GM21423 (cell line): Measurements from ENCODE around the gene KLK7.

Experiments used
- ATAC-seq: cut with Tn5 transposase; IDR thresholded peaks from one replicate; pipeline ENCODE4 v1.9.1; 2021; ENCODE audit warnings: mild to moderate bottlenecking, moderate library complexity; ENCODE audit not compliant: unreplicated experiment

The KLK7 gene

GRCh38 chr19:50983625-50984292, at the start of gene KLK7:
TSS of gene KLK7 (minus strand) at chr19:50983917. CDS start at chr19:50982399, 1,518 bp downstream.
- no peak for ATAC-seq

- ATAC-seq, result no peak
Observed at GRCh38 chr19:51031880-51032225, 48.1 kb upstream of the KLK7 start.

- no peak for ATAC-seq
Observed at GRCh38 chr19:51031220-51031879, 47.6 kb upstream of the KLK7 start.

GRCh38 chr19:51030631-51031030, 46.9 kb upstream of the KLK7 start:
- no peak for ATAC-seq

GRCh38 chr19:51029718-51030117, 46.0 kb upstream of the KLK7 start:
- no peak for ATAC-seq

- ATAC-seq, result no peak
Observed at GRCh38 chr19:51027873-51028272, 44.2 kb upstream of the KLK7 start.

- ATAC-seq, result no peak
Observed at GRCh38 chr19:51027126-51027806, 43.5 kb upstream of the KLK7 start.

- ATAC-seq, result no peak
Observed at GRCh38 chr19:51026554-51026831, 42.8 kb upstream of the KLK7 start, which contains the start of gene KLK11. TSS of gene KLK11 (minus strand) at chr19:51026616. CDS start at chr19:51025631, 985 bp downstream.

- no peak for ATAC-seq
Observed at GRCh38 chr19:51025809-51026553, 42.3 kb upstream of the KLK7 start.

- no peak for ATAC-seq
Observed at GRCh38 chr19:51025401-51025800, 41.7 kb upstream of the KLK7 start.

- ATAC-seq, result no peak
Observed at GRCh38 chr19:51024924-51025323, 41.2 kb upstream of the KLK7 start.

- no peak for ATAC-seq
Observed at GRCh38 chr19:51023946-51024345, 40.2 kb upstream of the KLK7 start.

- ATAC-seq, result no peak
Observed at GRCh38 chr19:51022526-51022925, 38.8 kb upstream of the KLK7 start.

GRCh38 chr19:51020988-51021651, 37.4 kb upstream of the KLK7 start:
- ATAC-seq, result no peak

GRCh38 chr19:51019544-51019925, 35.8 kb upstream of the KLK7 start, which contains the start of gene KLK10:
TSS of gene KLK10 (minus strand) at chr19:51019709. CDS start at chr19:51019130, 579 bp downstream.
- no peak for ATAC-seq

GRCh38 chr19:51018745-51019543, 35.2 kb upstream of the KLK7 start:
- no peak for ATAC-seq

GRCh38 chr19:51016798-51017683, 33.3 kb upstream of the KLK7 start:
- no peak for ATAC-seq

- no peak for ATAC-seq
Observed at GRCh38 chr19:51015691-51016267, 32.1 kb upstream of the KLK7 start.

- no peak for ATAC-seq
Observed at GRCh38 chr19:51014242-51014641, 30.5 kb upstream of the KLK7 start.
